PC-3 (cell line): ENCODE data around the gene VWDE. TPM values are rescaled to one million over a fixed set of nuclear protein-coding genes. Genes with fewer than 3 reads are reported as not detected.

Experiments used
- ATAC-seq: fragments of 200-7000 bp; cut with Tn5 transposase; 2 replicates; pipeline ENCODE4 v1.9.1; 2020; ENCODE audit warnings: mild to moderate bottlenecking, moderate library complexity
- BruUV-seq: library from RNA; stranded (reverse); fragments of 400-500 nt; replicated peaks from 2 replicates; lab custom pipeline; 2021; lab: Mats Ljungman, UMichigan
- CTCF ChIA-PET: fragments of 300-600 bp; sonication (Branson Sonifier 250); formaldehyde crosslinking; loops from one replicate; lab custom pipeline; 2022; ENCODE audit warnings: antibody characterized with exemption; lab: Charles Lee
- POLR2A ChIA-PET: fragments of 300-600 bp; sonication (Branson Sonifier 250); formaldehyde crosslinking; loops from one replicate; lab custom pipeline; 2022; ENCODE audit warnings: antibody characterized with exemption; ENCODE audit not compliant: unreplicated experiment; lab: Charles Lee
- DNase-seq: peaks from one replicate; pipeline ENCODE4 v3.0.0-alpha.2; 2015
- H2AFZ ChIP-seq: fragments of 300-600 bp; sonication (generic); 2 replicates; pipeline ENCODE4 v1.6.0; 2016; ENCODE audit warnings: antibody characterized with exemption, low read length
- H3F3A ChIP-seq: fragments of 300-600 bp; sonication (generic); one replicate; pipeline ENCODE4 v1.6.0; 2017; ENCODE audit warnings: antibody characterized with exemption, low read length, control low read depth, mild to moderate bottlenecking; ENCODE audit not compliant: unreplicated experiment
- H3K27ac ChIP-seq: fragments of 300-600 bp; sonication (generic); 2 replicates; pipeline ENCODE4 v1.5.1; 2016; ENCODE audit warnings: mild to moderate bottlenecking, low read length
- H3K27me3 ChIP-seq: fragments of 300-600 bp; sonication (generic); 2 replicates; pipeline ENCODE4 v1.6.1; 2016; ENCODE audit warnings: low read length, mixed read lengths
- H3K36me3 ChIP-seq: fragments of 300-600 bp; sonication (generic); 2 replicates; pipeline ENCODE4 v1.6.1; 2016; ENCODE audit warnings: low read depth, mixed run types, low read length, mixed read lengths
- H3K4me1 ChIP-seq: fragments of 300-600 bp; sonication (generic); 2 replicates; pipeline ENCODE4 v1.5.1; 2016; ENCODE audit warnings: low read length; ENCODE audit not compliant: insufficient read depth
- H3K4me2 ChIP-seq: fragments of 300-600 bp; sonication (generic); 2 replicates; pipeline ENCODE4 v1.6.0; 2016; ENCODE audit warnings: low read length
- H3K4me3 ChIP-seq: fragments of 300-600 bp; sonication (generic); 2 replicates; pipeline ENCODE4 v1.5.1; 2016; ENCODE audit warnings: mild to moderate bottlenecking, low read length, mixed read lengths
- H3K79me2 ChIP-seq: fragments of 300-600 bp; sonication (generic); 2 replicates; pipeline ENCODE4 v1.6.1; 2017; ENCODE audit warnings: low read length, mixed read lengths
- H3K9ac ChIP-seq: fragments of 300-600 bp; sonication (generic); 2 replicates; pipeline ENCODE4 v1.6.0; 2016; ENCODE audit warnings: mild to moderate bottlenecking, low read length
- H3K9me2 ChIP-seq: fragments of 300-600 bp; sonication (generic); replicated peaks from 2 replicates; pipeline ENCODE4 v1.6.1; 2016; ENCODE audit warnings: mixed run types, low read length, mixed read lengths
- H3K9me3 ChIP-seq: fragments of 300-600 bp; sonication (generic); 2 replicates; pipeline ENCODE4 v1.6.1; 2016; ENCODE audit warnings: low read length, mixed read lengths
- H4K20me1 ChIP-seq: fragments of 300-600 bp; sonication (generic); 2 replicates; pipeline ENCODE4 v1.6.1; 2016; ENCODE audit warnings: low read length, mixed read lengths
- CTCF ChIP-seq: fragments of 300-600 bp; sonication (generic); conservative IDR thresholded peaks from 2 replicates; pipeline ENCODE4 v1.5.1; 2017; ENCODE audit warnings: antibody characterized with exemption, low read depth, mild to moderate bottlenecking, low read length
- EZH2 ChIP-seq: fragments of 300-600 bp; sonication (generic); IDR thresholded peaks from one replicate; pipeline ENCODE4 v1.6.1; 2017; ENCODE audit warnings: antibody characterized with exemption, mild to moderate bottlenecking, low read length; ENCODE audit not compliant: unreplicated experiment
- EZH2phosphoT487 ChIP-seq: fragments of 300-600 bp; sonication (generic); IDR thresholded peaks from 2 replicates; pipeline ENCODE4 v1.6.1; 2018; ENCODE audit warnings: mild to moderate bottlenecking, antibody characterized with exemption, low read length, borderline replicate concordance
- intact Hi-C: fragments of 100-400 bp; cut with micrococcal nuclease; formaldehyde crosslinking; loops from 2 replicates; pipeline ENCODE4 v1.9.0; 2023
- total RNA-seq: library from RNA; depleted of rRNA; stranded (reverse); fragments of >200 nt; gene quantifications from 2 replicates; pipeline ENCODE4 v1.2.3, GENCODE V29; 2014

VWDE gene
- total RNA-seq, 1 experiment from 2014 or later = 7.7 TPM

- DNase-seq = no peak
- no peak overlapping the region for H3K4me3 ChIP-seq
- 0 out of 2 replicates have a peak, but pooled peaks cover 4% of the 10 kb centered on the region for H3K9me3 ChIP-seq
- ChIA-PET POLR2A (no interaction called here), CTCF (no interaction called here)
- no peaks in the 10 kb centered on the region for H3K27me3 ChIP-seq
- no peak overlapping the region for H2AFZ ChIP-seq
- ATAC-seq = no peak
- intact Hi-C loops = no loop called here
- H3K4me1 ChIP-seq = peaks cover 21% of the 10 kb centered on the region
- no peaks in the 10 kb centered on the region for H3K9me2 ChIP-seq
- TF ChIP-seq CTCF (no peak), EZH2 (no peak), EZH2phosphoT487 (no peak)
- no peaks in the 10 kb centered on the region for H3K36me3 ChIP-seq
- no peak overlapping the region for H3K27ac ChIP-seq
- BruUV-seq = no TSS peak
- H3K9ac ChIP-seq = no peak overlapping the region
- no peaks in the 10 kb centered on the region for H3F3A ChIP-seq
- no peak overlapping the region for H3K4me2 ChIP-seq
- no peaks in the 10 kb centered on the region for H3K79me2 ChIP-seq
- no peaks in the 10 kb centered on the region for H4K20me1 ChIP-seq
These were observed 109.0 kb downstream of the VWDE start for GRCh38 chr7:12294701-12295100.

GRCh38 chr7:12291870-12292269 is 111.8 kb downstream of the VWDE start:
- DNase-seq = peak; percentile 25
- 0 out of 2 replicates have a peak, but pooled peaks cover 4% of the 10 kb centered on the region for H3K9me3 ChIP-seq
- BruUV-seq = no TSS peak
- intact Hi-C loops = no loop called here
- no peaks in the 10 kb centered on the region for H4K20me1 ChIP-seq
- ATAC-seq = no peak
- TF ChIP-seq EZH2phosphoT487 (no peak), EZH2 (no peak), CTCF (peak; percentile 52)
- ChIA-PET CTCF (interaction anchor here (0.6 to 0.7 kb wide), 2 partner anchors 10 to 154 kb away, joined by 3 read pairs; no protein-coding TSS in a partner anchor), POLR2A (no interaction called here)
- no peaks in the 10 kb centered on the region for H3K36me3 ChIP-seq
- H3K4me2 ChIP-seq = no peak overlapping the region
- H3K4me3 ChIP-seq = no peak overlapping the region
- H2AFZ ChIP-seq = no peak overlapping the region
- peaks cover 1% of the 10 kb centered on the region for H3K4me1 ChIP-seq
- no peaks in the 10 kb centered on the region for H3K27me3 ChIP-seq
- no peaks in the 10 kb centered on the region for H3K79me2 ChIP-seq
- no peak overlapping the region for H3K27ac ChIP-seq
- H3K9me2 ChIP-seq = no peaks in the 10 kb centered on the region
- H3K9ac ChIP-seq = no peak overlapping the region
- H3F3A ChIP-seq = no peaks in the 10 kb centered on the region

- DNase-seq = no peak
- H3K4me2 ChIP-seq = no peak overlapping the region
- no peak overlapping the region for H3K9ac ChIP-seq
- BruUV-seq = no TSS peak
- no peaks in the 10 kb centered on the region for H3K79me2 ChIP-seq
- H3K27ac ChIP-seq = no peak overlapping the region
- no peaks in the 10 kb centered on the region for H3K4me1 ChIP-seq
- no peak for TF ChIP-seq CTCF
- ChIA-PET CTCF (no interaction called here), POLR2A (no interaction called here)
- H3K27me3 ChIP-seq = no peaks in the 10 kb centered on the region
- no peaks in the 10 kb centered on the region for H3K9me2 ChIP-seq
- no peaks in the 10 kb centered on the region for H3K36me3 ChIP-seq
- H2AFZ ChIP-seq = no peak overlapping the region
- no peaks in the 10 kb centered on the region for H4K20me1 ChIP-seq
- H3F3A ChIP-seq = no peaks in the 10 kb centered on the region
- no peak overlapping the region for H3K4me3 ChIP-seq
- no peak for ATAC-seq
- 0 out of 2 replicates have a peak, but pooled peaks cover 4% of the 10 kb centered on the region for H3K9me3 ChIP-seq
- intact Hi-C loops = no loop called here
These were observed 112.9 kb downstream of the VWDE start for GRCh38 chr7:12290761-12291160.
